GM21528 (cell line): ENCODE data around the gene EBF3.

Source experiments
- ATAC-seq: cut with Tn5 transposase; IDR thresholded peaks from one replicate; pipeline ENCODE4 v1.9.1; 2021; ENCODE audit warnings: mild to moderate bottlenecking, moderate library complexity; ENCODE audit not compliant: unreplicated experiment, low FRiP score

Gene EBF3

DNA sequence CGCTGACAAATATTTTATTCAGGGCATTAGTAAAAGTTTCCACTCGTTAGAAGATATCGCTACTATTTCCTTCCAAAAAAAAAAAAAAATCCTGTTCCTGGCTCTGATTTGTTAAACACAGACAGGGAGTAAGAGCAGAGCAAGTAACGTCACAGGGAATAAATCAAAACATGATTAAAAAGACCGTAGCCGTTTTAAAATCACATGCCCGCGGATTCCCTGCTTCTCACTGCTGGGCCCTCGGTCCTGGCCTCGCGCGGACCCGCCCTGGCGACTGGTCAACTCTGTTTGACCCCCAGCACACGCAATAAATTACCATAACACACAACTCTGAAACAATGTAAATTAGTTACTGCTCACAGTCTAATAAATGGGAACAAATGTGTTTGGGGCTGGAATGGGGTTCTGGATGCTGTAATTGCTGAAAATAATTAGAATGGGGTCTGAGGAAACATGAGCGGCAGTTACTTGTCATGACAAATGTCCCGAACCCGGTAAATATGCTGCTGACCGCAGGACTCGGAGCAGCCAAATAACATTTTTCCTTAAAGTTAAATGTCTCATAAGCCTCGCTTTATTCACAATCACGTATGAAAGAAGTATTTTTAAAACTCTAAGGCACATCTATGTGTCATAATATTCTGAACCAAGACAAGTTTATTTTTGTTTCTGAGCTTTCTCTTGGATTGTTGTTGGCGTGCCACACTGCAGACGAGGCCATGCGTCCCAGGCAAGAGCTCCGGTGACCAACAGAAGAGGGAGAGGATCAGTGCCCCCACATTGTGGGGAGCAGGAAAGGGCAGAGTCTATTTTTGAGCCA is 17.9 kb downstream of the EBF3 start:
- no peak for ATAC-seq

DNA sequence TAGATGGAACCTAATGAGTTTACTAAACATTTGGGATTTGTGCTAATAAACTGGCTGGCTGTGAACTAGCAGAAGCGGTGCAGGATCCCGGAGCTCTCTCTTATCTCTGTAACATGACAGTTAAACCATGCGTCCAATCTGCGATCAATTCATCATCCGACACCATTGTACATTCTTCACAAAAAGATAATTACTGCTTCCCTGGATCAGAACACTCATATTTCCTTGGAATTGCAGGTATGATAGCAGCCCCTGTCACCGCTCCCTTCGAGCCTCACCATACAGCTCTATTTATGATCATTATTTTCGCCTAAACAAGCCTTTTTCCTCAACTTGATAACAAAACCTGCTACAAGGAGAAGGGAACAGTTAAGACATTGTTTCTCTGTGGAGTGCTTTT is 18.5 kb downstream of the EBF3 start:
- no peak for ATAC-seq

DNA sequence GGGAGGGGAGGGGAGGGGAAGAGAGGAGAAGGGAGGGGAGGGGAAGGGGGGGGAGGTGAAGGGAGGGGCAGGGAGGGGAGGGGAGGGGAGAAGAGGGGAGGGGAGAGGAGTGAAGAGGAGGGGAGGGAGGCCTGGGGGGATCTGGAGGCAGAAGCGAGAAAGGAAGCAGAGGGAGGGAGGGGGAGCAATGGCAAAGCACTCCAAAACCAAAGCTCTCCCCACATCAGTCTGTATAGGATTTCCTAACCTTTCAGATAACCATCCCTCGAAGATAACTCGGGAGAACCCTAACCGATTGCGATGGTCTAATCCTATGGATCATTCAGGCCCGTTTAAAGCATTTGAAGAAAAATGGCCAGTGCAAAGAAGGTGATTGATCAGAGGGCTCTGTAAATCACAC is 19.0 kb downstream of the EBF3 start:
- ATAC-seq: no peak

DNA sequence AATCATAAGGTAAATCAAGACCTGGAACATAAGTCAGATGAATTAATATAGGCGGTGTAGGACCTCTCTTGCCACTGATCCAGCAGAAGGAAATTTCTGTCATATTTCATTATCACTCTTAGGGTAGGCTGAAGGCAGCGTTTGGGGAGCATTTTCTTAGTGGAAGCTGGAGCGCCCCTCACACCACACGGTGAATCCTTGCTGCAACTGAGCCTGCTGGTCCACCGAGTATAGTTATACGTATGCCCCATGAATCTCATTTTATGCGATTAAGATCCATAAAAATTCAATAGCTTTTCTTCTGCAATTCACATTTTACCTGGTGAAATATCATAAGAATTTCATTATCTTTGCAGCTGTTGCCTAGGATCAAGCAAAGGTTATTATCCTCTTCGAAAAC is 19.6 kb downstream of the EBF3 start:
- ATAC-seq: no peak

DNA sequence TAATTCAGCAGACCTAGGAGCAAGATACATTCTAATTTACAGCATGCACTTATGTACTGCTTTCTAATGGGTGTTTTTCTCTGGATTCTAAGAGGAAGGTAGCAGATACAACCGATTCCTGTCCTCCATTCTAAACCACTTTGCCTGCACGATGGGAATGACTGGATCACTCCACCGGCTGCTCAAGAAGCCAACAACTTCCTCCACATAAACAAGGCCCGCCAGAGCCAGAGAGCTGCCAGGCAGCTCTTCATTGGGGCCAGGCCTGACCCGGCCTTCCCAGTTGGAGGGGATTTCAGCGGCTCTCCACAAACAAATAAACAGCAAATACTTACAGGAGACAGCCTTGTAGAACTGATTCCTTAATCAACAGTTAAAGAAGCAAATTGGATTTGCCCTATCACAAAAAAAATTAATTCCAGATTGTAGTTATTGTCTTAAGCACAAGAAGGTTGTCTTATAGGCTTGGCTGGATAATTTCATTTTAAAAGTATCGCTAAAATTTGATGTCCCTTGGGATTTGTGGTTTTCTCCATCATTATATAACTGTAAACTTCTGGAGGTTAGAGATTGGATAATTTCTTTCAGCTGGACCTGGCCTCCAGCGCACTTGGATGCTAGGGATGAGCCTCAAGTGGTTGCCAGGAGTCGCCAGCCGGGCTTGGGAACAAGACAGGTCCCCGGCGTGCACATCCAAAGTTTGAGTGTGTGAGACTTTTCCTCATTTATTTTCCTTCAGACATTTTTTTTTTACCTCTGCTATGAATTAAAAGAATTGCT is 20.9 kb downstream of the EBF3 start:
- no peak for ATAC-seq

DNA sequence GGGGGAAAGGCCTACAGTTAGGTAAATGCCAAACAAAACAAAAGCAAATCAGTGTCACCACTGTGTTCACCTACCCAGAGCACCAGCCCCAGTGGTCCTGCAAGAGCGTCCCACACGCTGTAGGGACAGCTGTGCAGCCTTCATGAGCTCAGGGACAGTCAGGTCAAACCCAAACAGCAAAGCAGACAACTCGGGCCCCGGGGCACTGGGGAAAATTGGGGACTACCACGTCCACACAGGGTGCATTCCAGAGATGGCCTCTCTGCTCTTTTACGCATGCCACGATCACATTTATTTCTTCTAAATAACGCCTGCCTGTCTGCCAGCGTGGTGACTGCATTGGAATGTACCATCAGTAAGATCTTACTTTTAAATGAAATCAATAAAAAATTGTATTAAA is 21.7 kb downstream of the EBF3 start:
- ATAC-seq: no peak

DNA sequence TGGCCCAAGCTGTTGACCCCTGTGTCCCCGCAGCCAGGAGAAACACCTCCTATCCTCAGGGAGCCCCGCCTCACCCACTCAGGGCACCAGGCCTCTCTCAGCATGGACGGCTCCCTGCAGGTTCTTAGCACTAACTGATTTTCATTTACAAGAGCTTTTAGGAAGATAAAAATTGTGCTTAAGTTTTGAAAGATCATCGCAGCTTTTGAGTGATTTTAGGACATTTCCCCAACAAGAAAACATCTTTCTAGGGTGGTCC is 22.1 kb downstream of the EBF3 start:
- ATAC-seq: no peak

DNA sequence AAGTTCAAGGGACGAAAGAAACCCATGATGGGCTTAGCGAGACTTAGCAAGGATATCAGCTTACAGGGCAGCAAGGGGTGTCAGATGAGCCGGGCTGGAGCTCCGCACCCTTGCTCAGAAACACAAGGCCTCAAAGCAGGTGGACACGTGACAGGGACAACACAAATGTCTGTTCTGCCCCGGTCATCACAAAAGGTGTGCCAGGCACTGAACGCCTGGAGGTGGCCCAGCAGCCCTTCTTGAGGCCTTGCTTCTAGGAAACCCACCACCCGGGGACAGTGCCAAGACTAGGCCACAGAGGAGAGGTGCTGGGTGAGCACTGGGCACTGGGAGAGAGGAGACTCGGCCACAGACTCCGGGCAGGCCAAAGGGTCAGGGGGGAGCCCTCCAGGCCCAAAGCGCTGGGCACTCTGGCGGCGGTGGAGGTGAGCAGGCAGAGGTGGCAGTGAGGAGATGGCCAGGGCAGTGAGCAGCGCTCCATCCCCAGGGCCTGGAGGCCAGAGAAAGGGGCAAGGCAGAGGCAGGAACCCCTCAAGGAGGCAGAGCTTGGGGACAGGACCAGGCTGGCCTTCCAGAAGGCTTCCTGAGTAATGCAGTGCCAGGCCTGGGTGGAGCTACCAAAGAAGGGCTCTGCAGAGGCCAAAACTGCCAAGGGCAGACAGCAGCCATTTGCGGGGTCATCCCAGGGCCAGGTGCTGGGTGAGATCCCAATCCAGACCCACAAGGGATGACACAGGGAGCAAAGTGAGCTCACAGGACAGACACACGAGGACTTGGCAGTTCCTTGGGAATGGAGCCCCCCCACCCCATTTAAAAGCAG is 22.7 kb downstream of the EBF3 start:
- no peak for ATAC-seq

DNA sequence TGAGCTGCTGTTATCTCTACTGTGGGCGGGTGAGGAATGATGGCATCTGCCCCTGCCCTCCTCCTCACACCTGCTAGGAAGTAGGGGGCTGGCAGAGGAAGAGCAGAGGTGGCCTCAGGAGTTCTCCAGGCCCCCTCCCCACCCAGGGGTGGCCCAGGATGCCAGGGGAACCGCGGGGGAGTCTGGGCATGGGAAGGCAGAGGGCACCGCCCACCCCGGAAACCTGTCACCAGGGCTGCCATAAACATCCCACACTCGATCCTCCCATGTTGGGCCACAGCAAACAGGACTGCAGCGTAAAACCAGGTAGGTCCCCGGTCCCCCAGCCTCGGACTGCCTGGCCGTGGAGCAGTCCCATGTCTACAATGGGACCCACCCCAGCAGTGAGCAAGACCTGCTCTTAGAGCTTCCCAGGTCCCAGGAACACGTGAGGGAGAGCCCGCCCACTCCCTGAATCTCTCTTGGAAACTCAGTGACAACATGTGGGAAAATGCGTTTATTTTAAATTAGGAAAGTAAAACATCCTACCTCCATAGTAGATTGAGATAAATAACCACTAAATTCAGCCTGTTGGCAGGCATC is 23.4 kb downstream of the EBF3 start:
- no peak for ATAC-seq

DNA sequence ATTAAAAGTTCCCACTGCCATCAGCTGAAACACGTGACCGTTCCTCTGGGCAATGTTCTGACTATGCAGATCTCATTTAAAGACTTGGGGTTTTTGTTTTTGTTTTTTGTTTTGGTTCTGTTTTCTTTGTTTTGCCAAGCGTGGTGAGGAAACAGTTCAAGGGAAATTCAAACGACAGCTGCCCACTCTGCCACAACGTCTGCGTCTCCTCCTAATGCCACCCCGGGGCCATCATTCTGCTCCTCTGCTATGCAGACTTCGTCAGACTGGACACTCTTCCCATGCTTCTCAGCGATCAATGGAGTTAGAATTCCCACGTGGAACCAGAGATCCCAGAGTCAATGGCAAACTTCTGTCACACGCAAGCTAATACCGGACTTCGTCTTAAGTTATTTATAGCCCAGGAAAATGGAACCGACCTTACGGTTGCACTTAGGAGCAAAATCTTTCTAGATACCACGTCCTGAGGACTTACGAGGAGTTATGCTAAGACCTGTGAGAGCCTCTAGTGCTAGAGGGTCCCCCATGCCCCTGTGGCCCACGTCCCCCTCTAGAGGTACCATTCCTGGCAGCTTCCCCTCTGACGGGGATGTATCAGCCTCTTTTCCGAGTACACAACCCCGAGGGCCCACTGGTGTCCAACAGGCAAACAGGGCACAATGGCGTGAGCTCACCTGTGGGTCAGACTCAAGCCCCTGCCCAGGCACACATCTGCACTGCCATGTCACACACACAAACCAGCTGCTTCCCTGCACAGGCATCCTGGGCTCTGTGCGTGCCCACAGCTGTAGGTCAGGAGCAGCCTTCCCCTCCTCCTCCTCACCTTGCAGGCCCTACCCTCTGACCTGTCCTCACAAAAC is 24.4 kb downstream of the EBF3 start:
- no peak for ATAC-seq

DNA sequence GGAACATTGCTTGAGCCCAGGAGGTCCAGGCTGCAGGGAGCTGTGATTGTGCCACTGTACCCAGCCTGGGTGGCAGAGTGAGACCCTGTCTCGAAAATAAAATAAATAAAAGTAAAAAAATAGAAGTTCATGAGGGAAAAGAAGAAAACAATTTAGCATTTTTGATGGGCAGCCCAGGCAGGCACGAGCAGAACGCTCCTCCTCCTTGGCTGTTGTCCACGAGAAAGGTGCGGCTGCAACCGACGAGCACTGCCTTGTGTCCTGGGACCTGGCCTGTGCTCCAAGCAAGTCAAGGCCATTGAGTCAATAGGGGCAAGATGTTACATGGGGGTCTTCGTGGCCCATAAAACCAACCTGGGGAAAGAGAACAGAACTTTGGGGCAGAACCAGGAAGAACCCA is 25.6 kb downstream of the EBF3 start:
- ATAC-seq: no peak

DNA sequence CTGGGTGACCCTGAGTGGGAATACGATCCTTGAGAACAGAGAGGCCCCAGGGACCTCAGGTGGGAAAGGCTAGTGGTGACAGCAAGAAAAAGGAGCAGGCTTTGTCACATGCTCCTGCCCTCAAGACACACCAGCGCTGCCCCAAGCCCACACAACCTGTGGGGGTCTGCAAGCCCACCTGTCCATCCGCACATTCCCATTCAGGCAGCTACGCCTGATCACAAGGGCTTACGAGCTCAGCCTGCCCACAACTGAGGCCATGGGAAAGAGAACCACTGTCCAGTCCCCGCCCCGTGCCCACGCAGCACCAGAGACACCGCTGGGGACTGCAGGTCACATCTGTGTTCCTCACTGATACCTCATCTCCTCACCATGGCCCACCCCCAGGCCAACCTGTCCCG is 26.7 kb downstream of the EBF3 start:
- ATAC-seq: no peak

DNA sequence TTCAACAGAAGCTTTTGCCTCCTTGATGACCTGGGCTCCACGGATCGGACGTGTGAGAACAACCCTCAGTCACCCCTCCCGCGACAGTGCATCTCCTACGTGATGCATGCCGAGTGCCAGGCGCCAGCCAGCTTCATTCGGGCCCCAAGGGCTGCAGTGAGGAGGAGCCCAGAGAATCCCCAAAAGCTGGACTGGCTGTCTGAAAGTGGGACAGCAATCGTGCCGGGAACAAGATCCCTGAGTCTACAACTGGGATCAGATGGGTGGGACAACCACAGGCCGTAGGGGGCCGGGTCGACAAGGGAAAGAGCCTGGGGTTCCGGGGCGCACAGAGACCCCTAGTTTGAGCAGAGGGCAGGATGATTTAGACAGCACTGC is 27.2 kb downstream of the EBF3 start:
- ATAC-seq: no peak

DNA sequence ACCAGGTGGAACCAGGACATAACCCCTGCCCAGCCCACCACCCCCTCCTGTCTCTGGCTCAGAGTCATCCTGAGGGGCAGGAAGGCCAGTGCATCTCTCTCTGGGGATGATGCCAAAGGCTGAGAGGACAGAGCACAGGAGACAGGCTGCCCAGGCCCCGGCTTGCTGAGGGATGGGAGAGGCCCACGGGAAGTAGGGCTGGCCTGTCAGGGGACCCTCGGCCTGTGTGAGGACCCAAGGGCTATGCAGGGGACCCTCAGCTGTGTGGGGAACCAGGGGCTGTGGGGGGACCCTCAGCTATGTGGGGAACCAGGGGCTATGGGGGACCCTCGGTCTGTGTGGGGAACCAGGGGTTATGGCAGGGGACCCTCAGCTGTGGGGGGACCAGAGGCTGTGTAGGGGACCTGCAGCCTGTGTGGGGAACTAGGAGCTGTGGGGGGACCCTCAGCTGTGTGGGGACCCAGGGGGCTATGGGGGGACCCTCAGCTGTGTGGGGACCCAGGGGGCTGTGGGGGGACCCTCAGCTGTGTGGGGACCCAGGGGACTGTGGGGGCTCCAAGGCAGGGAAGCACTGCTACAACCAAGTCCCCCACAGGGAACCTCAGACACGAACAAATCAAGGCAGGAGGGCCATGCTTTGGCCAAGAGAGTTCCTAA is 27.7 kb downstream of the EBF3 start:
- ATAC-seq: no peak

DNA sequence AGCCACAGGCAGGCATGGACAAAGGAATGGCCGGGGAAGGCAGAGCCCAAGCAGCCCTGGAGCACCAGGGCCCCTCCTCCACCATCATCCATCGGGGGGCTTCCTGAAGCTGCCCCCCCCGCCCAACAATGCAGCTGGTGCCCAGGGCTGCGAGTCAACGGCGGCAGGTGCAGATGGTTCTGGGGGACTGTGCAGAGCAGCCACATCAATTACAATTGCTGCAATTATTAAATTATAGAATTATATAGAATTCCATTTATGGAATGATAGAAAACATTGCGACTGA is 28.3 kb downstream of the EBF3 start:
- no peak for ATAC-seq

DNA sequence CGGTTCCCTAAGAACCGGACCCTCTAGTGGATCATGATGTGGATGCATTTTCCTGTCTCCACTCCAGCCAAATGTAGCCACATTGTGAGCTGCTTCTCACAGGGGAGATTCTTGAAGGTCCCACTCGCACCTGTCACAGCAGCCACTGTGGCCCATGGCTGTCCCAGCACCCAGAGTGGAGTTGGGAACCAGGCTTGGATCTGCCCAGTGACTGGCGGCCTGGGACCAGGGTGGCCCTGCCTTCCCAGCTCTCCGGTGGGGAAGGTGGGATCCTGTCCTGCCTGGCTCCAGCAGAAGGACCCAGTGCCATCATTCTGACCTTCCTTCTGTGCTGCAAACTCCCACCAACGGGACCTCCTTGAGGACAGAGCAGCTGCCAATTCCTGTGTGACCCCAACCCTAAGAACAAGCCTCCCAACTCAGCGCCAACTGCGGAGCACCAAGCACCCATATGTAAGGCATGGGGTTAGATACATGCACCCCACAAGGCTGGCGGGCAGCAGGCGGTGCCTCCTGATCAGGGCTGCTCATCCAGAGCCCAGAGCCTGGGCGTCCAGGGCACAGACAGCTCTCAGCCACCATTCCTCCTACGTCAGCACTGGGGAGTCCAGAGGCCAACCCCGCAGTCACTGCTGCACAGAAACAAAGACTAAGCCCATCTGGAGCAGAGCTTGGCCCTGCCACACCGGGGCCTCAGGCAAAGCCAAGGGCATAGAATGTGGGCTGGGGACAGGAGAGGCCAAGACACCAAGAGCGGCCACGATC is 28.8 kb downstream of the EBF3 start:
- ATAC-seq: no peak

DNA sequence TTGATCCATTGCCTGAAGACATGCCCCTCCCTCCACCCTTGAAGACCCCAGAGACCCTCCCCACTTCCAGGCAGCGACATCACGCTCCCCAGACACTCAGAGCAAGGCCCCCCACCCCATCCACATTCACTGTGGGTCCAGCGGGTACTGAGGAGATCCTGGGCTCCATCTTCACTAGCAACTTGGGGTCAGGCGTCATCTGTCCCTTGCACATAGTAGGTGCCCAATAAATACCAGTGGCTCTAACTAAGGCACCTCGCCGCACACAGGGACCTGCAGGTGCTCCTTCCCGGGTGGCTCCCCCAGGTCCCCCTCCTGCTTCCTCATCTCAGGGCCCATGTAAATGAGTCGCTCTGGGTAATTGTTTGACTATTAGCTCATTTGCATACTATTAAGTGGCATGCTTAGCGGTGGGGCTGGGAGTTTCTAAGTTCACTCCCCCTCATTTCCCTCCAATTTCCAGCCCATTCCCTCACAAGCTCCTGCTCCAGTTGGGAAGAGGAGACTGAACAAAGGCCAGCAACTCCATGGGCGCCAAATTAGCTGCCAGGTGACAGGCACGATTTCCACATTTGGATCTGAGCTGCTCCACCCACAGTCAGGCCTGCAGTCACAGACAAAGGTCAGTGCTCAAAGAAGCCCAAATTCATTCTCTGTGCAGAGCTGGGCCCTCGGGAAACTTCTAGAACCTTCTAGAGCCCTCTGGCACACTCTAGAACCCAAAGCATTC is 29.7 kb downstream of the EBF3 start:
- no peak for ATAC-seq

DNA sequence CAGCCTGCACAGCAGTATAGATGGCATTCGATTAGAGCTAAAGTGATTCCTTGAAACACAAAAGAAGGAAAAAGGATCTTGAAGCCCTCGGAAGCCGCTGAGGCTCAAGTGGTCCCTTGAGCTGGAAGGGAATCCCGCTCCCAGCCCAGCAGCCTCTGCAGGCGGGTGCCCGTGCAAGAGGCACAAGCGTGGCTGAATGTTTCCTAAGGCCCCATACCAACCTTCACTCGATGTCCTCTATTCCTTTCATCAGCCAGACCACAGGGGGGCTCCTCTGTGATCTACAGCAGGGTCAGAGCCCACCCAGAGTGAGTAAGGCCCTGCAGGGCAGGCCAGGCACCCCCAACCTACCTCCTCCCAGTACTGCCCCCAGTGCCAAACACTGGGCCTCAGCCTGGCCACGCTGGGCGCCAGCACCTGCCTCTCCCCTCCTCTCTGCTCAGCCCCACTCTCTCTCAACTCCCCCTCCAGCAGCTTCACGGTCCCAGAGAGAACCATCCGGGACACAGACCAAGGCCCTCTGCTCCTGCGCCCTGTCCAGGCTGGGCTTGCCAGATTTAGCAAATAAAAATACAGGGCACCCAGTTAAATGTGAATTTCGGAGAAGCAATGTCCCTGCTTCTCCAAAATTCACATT is 30.5 kb downstream of the EBF3 start:
- ATAC-seq: no peak
